Motor neuron (in vitro differentiated cells): ENCODE results near the gene ZNF865. TPM values are rescaled to one million over a fixed set of nuclear protein-coding genes. Genes with fewer than 3 reads are reported as not detected.

Experiments used
- ATAC-seq, 8 experiments: fragments of 200-7000 bp; cut with Tn5 transposase; replicated peaks in 6 of 8; 2 replicates each; pipeline ENCODE4 v1.8.0; 2021; ENCODE audit warnings: mild to moderate bottlenecking in 8 of 8, moderate library complexity in 8 of 8
- H3K27ac ChIP-seq, 2 donors: fragments of 250-450 bp; sonication (Bioruptor Pico); 2 replicates each; pipeline ENCODE4 v1.9.0; 2021; ENCODE audit warnings: antibody characterized with exemption in 2 of 2, mild to moderate bottlenecking in 2 of 2, moderate library complexity in 1 of 2
- H3K4me1 ChIP-seq, 2 donors: fragments of 250-450 bp; sonication (Bioruptor Pico); replicated peaks in 1 of 2; 2 replicates each; pipeline ENCODE4 v1.6.1; 2021; ENCODE audit warnings: antibody characterized with exemption in 2 of 2, mild to moderate bottlenecking in 2 of 2, moderate library complexity in 1 of 2
- H3K4me3 ChIP-seq, 5 donors: fragments of 250-450 bp; sonication (Bioruptor Pico); 2 replicates each; pipeline ENCODE4 v1.9.0; 2021; ENCODE audit warnings: antibody characterized with exemption in 5 of 5, mild to moderate bottlenecking in 5 of 5, moderate library complexity in 4 of 5
- whole genome bisulfite sequencing, 10 experiments: fragments of 450-650 bp; shearing (Covaris generic); methylation state at CpG; one replicate each; pipeline ENCODE4 v1.0.0; 2022; 5-methylcytosine and 5-hydroxymethylcytosine counted together
- in situ Hi-C, 9 experiments: fragments of 400-800 bp; cut with MboI; loops; one replicate each; pipeline ENCODE4 v1.15.0; 2021; ENCODE audit warnings: low sequenced_read_pairs in 9 of 9, low pct_unique_long_range_greater_than_20kb in 2 of 9; ENCODE audit not compliant: unreplicated experiment in 9 of 9
- total RNA-seq, 8 experiments: library from RNA; unstranded; fragments of 300-600 nt; gene quantifications; 2 replicates each; pipeline versions ENCODE4 v1.2.3 to v1.2.4, GENCODE V29; 2022

ZNF865 gene
- total RNA-seq, 8 experiments from 2014 or later, result 0.87 to 6.9 (median 3.5) TPM

- WGBS, 10 experiments, result 67 to 93% methylated on average over 1 to 15 of the region's 73 CpGs; no CpG with 5 or more reads in 8 of the 10 experiments
- Histone ChIP-seq H3K4me3 (no peak overlapping the region), H3K27ac (no peak overlapping the region), H3K4me1 (peaks cover 0 to 9% of the 10 kb centered on the region in 2 donors)
- in situ Hi-C loops, result no loop called here
- peak in 3 of 8 experiments; percentile 8 to 20 (median 15) for ATAC-seq
These were observed 12.9 kb upstream of the ZNF865 start for GRCh38 chr19:55592391-55593090.

GRCh38 chr19:55593096-55593772, 12.2 kb upstream of the ZNF865 start:
- peak in 3 of 8 experiments; percentile 10 to 16 (median 15) for ATAC-seq
- 77 to 100% (median 93%) methylated on average over 3 to 5 of the region's 68 CpGs; no CpG with 5 or more reads in 6 of the 10 experiments for WGBS, 10 experiments
- Histone ChIP-seq H3K4me1 (peaks cover 2 to 9% of the 10 kb centered on the region in 2 donors), H3K27ac (no peak overlapping the region), H3K4me3 (no peak overlapping the region)
- in situ Hi-C loops, result no loop called here

GRCh38 chr19:55594996-55595545, 10.4 kb upstream of the ZNF865 start:
- whole genome bisulfite sequencing, 10 experiments, result 42 to 100% (median 89%) methylated on average over 1 to 4 of the region's 4 CpGs; no CpG with 5 or more reads in 2 of the 10 experiments
- in situ Hi-C loops, result no loop called here
- Histone ChIP-seq H3K4me1 (peaks cover 7 to 12% of the 10 kb centered on the region in 2 donors), H3K4me3 (no peak overlapping the region), H3K27ac (no peak overlapping the region)
- no peak for ATAC-seq

- in situ Hi-C loops, result no loop called here
- no peak overlapping the region for H3K4me3 ChIP-seq
- H3K27ac ChIP-seq, result no peak overlapping the region
- ATAC-seq, result no peak
- WGBS, 10 experiments, result 93 to 100% (median 100%) methylated on average over 1 to 3 of the region's 3 CpGs; no CpG with 5 or more reads in 4 of the 10 experiments
- H3K4me1 ChIP-seq, result peaks cover 9 to 10% of the 10 kb centered on the region in 2 donors
These were observed 9.1 kb upstream of the ZNF865 start for GRCh38 chr19:55596304-55596703.

- in situ Hi-C loops, result no loop called here
- Histone ChIP-seq H3K4me1 (peaks cover 7 to 10% of the 10 kb centered on the region in 2 donors), H3K27ac (no peak overlapping the region), H3K4me3 (no peak overlapping the region)
- ATAC-seq, result no peak
- WGBS, 10 experiments, result 80 to 90% methylated on average over 1 to 2 of the region's 30 CpGs; no CpG with 5 or more reads in 8 of the 10 experiments
These were observed 7.9 kb upstream of the ZNF865 start for GRCh38 chr19:55597501-55597921.

- in situ Hi-C loops, result no loop called here
- peaks cover 7 to 10% of the 10 kb centered on the region in 2 donors for H3K4me1 ChIP-seq
- 62 to 94% (median 78%) methylated on average over 2 to 6 of the region's 9 CpGs; no CpG with 5 or more reads in 4 of the 10 experiments for WGBS, 10 experiments
- no peak overlapping the region for H3K27ac ChIP-seq
- ATAC-seq, result no peak
- H3K4me3 ChIP-seq, result no peak overlapping the region
These were observed 7.4 kb upstream of the ZNF865 start for GRCh38 chr19:55598034-55598433.

GRCh38 chr19:55598719-55599467, 6.6 kb upstream of the ZNF865 start:
- H3K4me1 ChIP-seq, result peaks cover 7 to 10% of the 10 kb centered on the region in 2 donors
- H3K4me3 ChIP-seq, result peak overlapping the region; percentile 68 to 94 (median 90)
- in situ Hi-C loops, result no loop called here
- ATAC-seq, result peak; percentile 60 to 75 (median 68)
- 0 to 100% (median 47%) methylated on average over 1 to 4 of the region's 26 CpGs; no CpG with 5 or more reads in 1 of the 10 experiments for WGBS, 10 experiments
- peak overlapping the region; percentile 99 to 100 for H3K27ac ChIP-seq

- peak; percentile 75 to 83 (median 80) for ATAC-seq
- Histone ChIP-seq H3K4me1 (peaks cover 12 to 13% of the 10 kb centered on the region in 2 donors), H3K27ac (peak within 1 kb of the TSS; percentile 99 to 100), H3K4me3 (peak within 1 kb of the TSS; percentile 68 to 94 (median 90))
- WGBS, 10 experiments, result 0% methylated on average over 1 to 2 of the region's 23 CpGs; no CpG with 5 or more reads in 8 of the 10 experiments
- in situ Hi-C loops, result no loop called here
These were observed 6.0 kb upstream of the ZNF865 start, which contains the start of gene FIZ1 for GRCh38 chr19:55599468-55599841. FIZ1 (minus strand) TSS chr19:55599517; CDS start chr19:55597865, 1,652 bp downstream.

- H3K27ac ChIP-seq, result peak within 1 kb of the TSS; percentile 99 to 100
- peak; percentile 28 to 68 (median 60) for ATAC-seq
- WGBS, 10 experiments, result 0 to 5% (median 0%) methylated on average over 2 to 8 of the region's 97 CpGs; no CpG with 5 or more reads in 6 of the 10 experiments
- in situ Hi-C loops, result loop anchor here in 1 of 9 experiments (10.0 kb wide), 1 partner anchor 85 kb away; no protein-coding TSS in a partner anchor
- peak within 1 kb of the TSS; percentile 68 to 94 (median 90) for H3K4me3 ChIP-seq
- peaks cover 13% of the 10 kb centered on the region in 2 donors for H3K4me1 ChIP-seq
These were observed 5.4 kb upstream of the ZNF865 start, which contains the start of gene ZNF524 for GRCh38 chr19:55599842-55600661. ZNF524 (plus strand) TSS chr19:55600288; CDS start chr19:55602113, 1,825 bp downstream.

GRCh38 chr19:55600662-55601028, 4.8 kb upstream of the ZNF865 start:
- H3K4me3 ChIP-seq, result peak overlapping the region; percentile 68 to 94 (median 90)
- in situ Hi-C loops, result loop anchor here in 1 of 9 experiments (10.0 kb wide), 1 partner anchor 86 kb away; no protein-coding TSS in a partner anchor
- ATAC-seq, result no peak
- WGBS, 10 experiments, result 100% methylated on average over 1 of the region's 15 CpGs; no CpG with 5 or more reads in 9 of the 10 experiments
- peaks cover 13% of the 10 kb centered on the region in 2 donors for H3K4me1 ChIP-seq
- H3K27ac ChIP-seq, result peak overlapping the region; percentile 99 to 100

- in situ Hi-C loops, result loop anchor here in 1 of 9 experiments (10.0 kb wide), 1 partner anchor 86 kb away; no protein-coding TSS in a partner anchor
- ATAC-seq, result no peak
- 69 to 100% (median 95%) methylated on average over 1 to 3 of the region's 4 CpGs; no CpG with 5 or more reads in 4 of the 10 experiments for WGBS, 10 experiments
- Histone ChIP-seq H3K4me3 (peak overlapping the region; percentile 68 to 94 (median 90)), H3K4me1 (peaks cover 13% of the 10 kb centered on the region in 2 donors), H3K27ac (peak overlapping the region in 1 of 2 donors; percentile 99)
These were observed 4.4 kb upstream of the ZNF865 start for GRCh38 chr19:55601084-55601483.
